ENCODE results near the gene TRPM3.

Gene TRPM3

DNA sequence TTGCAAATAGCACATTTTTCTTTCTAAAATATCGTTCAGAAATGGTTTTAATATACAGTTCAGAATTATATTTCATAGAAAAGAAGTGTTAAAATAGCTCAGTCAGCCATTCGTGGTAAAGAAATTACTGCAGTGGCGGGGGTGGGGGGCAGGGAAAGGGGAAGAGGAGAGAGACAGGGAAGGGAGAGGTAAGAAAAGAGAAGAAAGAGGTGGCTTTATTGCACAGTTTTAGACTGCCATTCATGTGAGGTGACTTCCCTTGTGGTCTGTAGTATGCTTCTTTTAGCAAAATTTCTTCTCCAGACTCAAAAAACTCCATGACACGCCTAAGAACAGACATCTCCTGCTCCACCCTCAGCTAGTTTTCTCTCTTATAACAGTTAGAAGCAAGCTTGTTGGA, 259.6 kb downstream of the TRPM3 start:
- Histone ChIP-seq H3K4me2 (ENCODE audit: low read depth, low read length) (no peak overlapping the region), H3K36me3 (replicated peaks; ENCODE audit: insufficient read depth, low read length) (no peaks in the 10 kb centered on the region), H3K27ac (ENCODE audit: low read length) (no peak overlapping the region), H3F3A (ENCODE audit: insufficient read depth, low read length) (no peaks in the 10 kb centered on the region), H3K27me3 (replicated peaks; ENCODE audit: insufficient read depth, low read length) (no peaks in the 10 kb centered on the region), H3K9ac (ENCODE audit: low read length) (no peak overlapping the region), H4K20me1 (ENCODE audit: insufficient read depth, low read length) (no peaks in the 10 kb centered on the region), H3K79me2 (ENCODE audit: low read length) (no peaks in the 10 kb centered on the region), H3K9me2 (replicated peaks; ENCODE audit: insufficient read depth, low read length) (no peaks in the 10 kb centered on the region), H3K9me3 (replicated peaks; ENCODE audit: insufficient read depth, low read length) (no peaks in the 10 kb centered on the region), H2AFZ (ENCODE audit: low read length) (no peak overlapping the region), H3K4me1 (ENCODE audit: low read length) (no peaks in the 10 kb centered on the region), H3K4me3 (ENCODE audit: low read length) (no peak overlapping the region)
- no peak for DNase-seq
- TF ChIP-seq CTCF (IDR thresholded peaks at IDR 0.05; ENCODE audit: low read length): no peak
- TF ChIP-seq EZH2phosphoT487 (IDR thresholded peaks at IDR 0.05; ENCODE audit: low read length): no peak
- TF ChIP-seq EZH2 (optimal IDR thresholded peaks at IDR 0.05; ENCODE audit: low read depth, low read length): no peak

DNA sequence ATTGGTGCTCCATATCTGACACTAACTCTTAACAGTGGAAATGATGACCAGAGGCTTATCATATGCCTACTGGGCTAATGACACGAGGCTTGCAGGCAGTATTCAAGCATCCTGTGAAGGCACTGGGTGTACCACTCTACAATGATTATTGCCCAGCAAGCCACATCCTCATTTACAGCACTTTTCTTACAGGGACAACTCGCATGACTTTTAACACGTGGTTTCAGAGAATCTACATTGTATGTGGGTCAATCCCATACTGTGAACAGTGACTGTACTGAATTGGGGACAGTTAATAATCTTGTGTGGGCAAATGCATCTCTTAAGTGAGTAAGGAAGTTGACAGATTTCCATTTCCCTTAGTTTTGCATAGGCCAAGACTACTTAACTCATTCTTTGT, 260.0 kb downstream of the TRPM3 start:
- Histone ChIP-seq H3K4me3 (ENCODE audit: low read length) (no peak overlapping the region), H3K9me3 (replicated peaks; ENCODE audit: insufficient read depth, low read length) (no peaks in the 10 kb centered on the region), H3K27me3 (replicated peaks; ENCODE audit: insufficient read depth, low read length) (no peaks in the 10 kb centered on the region), H3K36me3 (replicated peaks; ENCODE audit: insufficient read depth, low read length) (no peaks in the 10 kb centered on the region), H4K20me1 (ENCODE audit: insufficient read depth, low read length) (no peaks in the 10 kb centered on the region), H3K9ac (ENCODE audit: low read length) (no peak overlapping the region), H2AFZ (ENCODE audit: low read length) (no peak overlapping the region), H3K9me2 (replicated peaks; ENCODE audit: insufficient read depth, low read length) (no peaks in the 10 kb centered on the region), H3K79me2 (ENCODE audit: low read length) (no peaks in the 10 kb centered on the region), H3K4me2 (ENCODE audit: low read depth, low read length) (no peak overlapping the region), H3K4me1 (ENCODE audit: low read length) (no peaks in the 10 kb centered on the region), H3F3A (ENCODE audit: insufficient read depth, low read length) (no peaks in the 10 kb centered on the region), H3K27ac (ENCODE audit: low read length) (no peak overlapping the region)
- no peak for DNase-seq
- TF ChIP-seq CTCF (IDR thresholded peaks at IDR 0.05; ENCODE audit: low read length): no peak
- TF ChIP-seq EZH2phosphoT487 (IDR thresholded peaks at IDR 0.05; ENCODE audit: low read length): no peak
- no peak for TF ChIP-seq EZH2 (optimal IDR thresholded peaks at IDR 0.05; ENCODE audit: low read depth, low read length)

GRCh38 chr9:70859694-70860093, 261.7 kb downstream of the TRPM3 start:
- Histone ChIP-seq H3K9me2 (replicated peaks; ENCODE audit: insufficient read depth, low read length) (no peaks in the 10 kb centered on the region), H3K27me3 (replicated peaks; ENCODE audit: insufficient read depth, low read length) (no peaks in the 10 kb centered on the region)
- TF ChIP-seq CTCF (IDR thresholded peaks at IDR 0.05; ENCODE audit: low read length) (no peak), EZH2phosphoT487 (IDR thresholded peaks at IDR 0.05; ENCODE audit: low read length) (no peak), EZH2 (optimal IDR thresholded peaks at IDR 0.05; ENCODE audit: low read depth, low read length) (no peak)

More at GRCh38 chr9:70859694-70860093, 261.7 kb downstream of the TRPM3 start:
- Histone ChIP-seq H4K20me1 (ENCODE audit: insufficient read depth, low read length) (no peaks in the 10 kb centered on the region), H3K79me2 (ENCODE audit: low read length) (no peaks in the 10 kb centered on the region), H3K4me2 (ENCODE audit: low read depth, low read length) (no peak overlapping the region), H3K4me1 (ENCODE audit: low read length) (no peaks in the 10 kb centered on the region), H3K4me3 (ENCODE audit: low read length) (no peak overlapping the region), H2AFZ (ENCODE audit: low read length) (no peak overlapping the region), H3K9me3 (replicated peaks; ENCODE audit: insufficient read depth, low read length) (no peaks in the 10 kb centered on the region), H3K9ac (ENCODE audit: low read length) (no peak overlapping the region), H3F3A (ENCODE audit: insufficient read depth, low read length) (no peaks in the 10 kb centered on the region), H3K27ac (ENCODE audit: low read length) (no peak overlapping the region), H3K36me3 (replicated peaks; ENCODE audit: insufficient read depth, low read length) (no peaks in the 10 kb centered on the region)
- DNase-seq: no peak
